DMS153 treated with DMSO at 0.1 percent for 48 hours (cell line): Measurements from ENCODE around the gene FBXL4.
A peak's percentile ranks its signal among the peaks of the same experiment; 100 is the strongest.
"Not testable (repeated sequence)": the region's sequence is repeated elsewhere in the genome, so short reads cannot be mapped to it uniquely, and the experiment has no call there.

ENCODE experiments used
- DNase-seq: peaks from one replicate; lab custom pipeline; 2025; ENCODE audit not compliant: unreplicated experiment; lab: John Stamatoyannopoulos, UW

Gene FBXL4

DNA sequence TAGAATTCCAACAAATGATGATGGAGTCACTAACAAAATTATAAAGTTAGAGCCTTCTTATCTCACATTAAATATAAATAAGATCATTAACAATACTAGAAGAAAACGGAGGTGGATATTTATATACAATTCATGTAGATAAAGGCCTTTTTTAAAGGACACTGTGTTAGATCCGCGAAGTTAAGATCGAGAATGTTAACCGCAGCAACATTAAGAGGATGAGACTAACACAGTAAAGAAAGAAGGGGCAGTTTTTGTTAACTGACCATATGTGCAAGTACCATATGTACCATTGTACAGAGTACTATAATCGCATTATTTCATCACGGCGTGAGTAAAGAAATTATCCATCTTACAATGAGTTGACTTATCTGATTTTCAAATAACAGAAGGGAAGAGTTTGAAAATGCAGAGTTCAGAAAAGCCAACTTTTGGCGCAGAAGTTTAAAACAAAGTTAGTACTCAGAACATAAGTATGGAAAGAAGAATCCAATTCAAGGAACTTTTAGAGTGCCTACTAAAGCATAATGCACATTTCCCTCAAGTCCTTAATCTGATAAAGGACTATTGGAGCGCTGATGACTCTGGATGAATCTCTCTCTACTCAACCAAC lies 1.4 kb downstream of the FBXL4 start:
- peak; percentile 62 for DNase-seq

DNA sequence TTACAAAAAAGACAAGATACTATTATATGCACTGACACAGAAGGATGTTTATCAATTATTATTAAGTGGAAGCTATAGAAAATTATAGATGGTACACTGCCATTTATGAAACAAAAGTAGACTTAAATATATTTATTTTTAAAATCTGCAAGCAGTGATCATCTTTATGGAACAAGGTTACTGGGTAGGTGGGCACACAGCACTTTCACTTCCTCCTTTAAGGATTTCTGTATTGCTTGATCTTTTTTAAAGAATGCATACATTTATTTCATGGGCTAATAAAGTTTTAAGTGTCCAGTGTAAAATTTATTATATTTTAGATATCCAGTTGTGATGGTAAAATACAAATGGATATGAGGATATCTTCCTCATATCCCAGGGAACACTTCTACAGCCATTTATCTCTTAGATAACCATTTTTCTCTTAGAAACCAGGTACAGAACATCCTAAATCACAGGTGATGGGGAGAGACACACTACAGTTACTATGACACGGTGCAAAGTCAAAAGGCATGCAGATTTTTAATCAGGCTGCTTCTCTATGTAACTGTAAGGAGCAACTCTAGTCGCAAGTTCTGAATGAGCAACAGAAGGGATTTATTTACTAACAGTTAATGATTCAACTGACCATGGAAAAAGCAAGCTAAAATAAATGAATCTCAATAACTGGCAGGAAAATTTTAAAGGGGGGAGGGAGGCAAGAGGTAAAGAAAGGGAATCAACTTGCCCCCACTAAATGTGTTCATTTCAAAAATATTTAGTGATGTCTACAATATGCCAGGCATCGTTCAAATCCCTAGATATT lies 2.2 kb downstream of the FBXL4 start:
- DNase-seq: peak; percentile 23

DNA sequence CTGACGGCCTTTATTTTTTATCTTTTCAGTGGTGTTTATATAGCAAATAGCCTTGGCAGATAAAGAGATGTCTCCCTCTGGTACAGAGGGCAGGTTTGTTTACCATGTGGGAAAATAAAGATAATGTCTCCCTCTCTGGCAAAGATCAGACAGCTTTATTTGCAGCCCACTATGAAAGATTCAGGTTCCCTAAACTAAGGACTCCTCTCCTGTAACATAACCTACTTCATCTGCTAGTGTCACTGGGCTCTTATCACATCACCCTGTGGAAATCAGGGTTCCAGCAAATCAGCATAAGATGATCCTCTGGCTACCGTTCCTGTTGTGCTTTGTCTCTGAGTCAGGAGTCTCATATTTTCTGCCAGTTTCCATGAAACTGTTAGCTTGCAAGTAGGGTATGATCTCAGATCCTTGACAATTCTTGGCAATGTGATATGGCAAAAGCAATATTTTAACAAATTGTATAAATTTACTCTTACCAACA lies 3.1 kb downstream of the FBXL4 start:
- peak; percentile 21 for DNase-seq

DNA sequence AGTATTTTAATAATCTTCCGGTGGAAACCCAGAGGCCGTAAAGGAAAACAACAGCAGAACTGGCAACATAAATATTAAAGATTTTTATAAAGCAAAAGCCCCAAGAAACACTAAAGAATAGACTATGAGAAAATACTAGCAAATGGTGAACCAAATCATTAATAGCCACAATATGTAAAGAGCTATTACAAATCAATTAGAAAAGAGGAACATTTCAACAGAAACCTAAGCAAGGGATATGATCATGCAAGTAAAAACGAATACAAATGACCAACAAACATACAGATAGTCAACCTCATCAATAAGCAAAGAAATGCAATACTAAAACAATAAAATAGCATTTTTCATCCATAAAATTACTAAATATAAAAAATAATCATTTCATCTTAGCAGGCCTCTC lies 3.6 kb downstream of the FBXL4 start:
- DNase-seq: no peak

DNA sequence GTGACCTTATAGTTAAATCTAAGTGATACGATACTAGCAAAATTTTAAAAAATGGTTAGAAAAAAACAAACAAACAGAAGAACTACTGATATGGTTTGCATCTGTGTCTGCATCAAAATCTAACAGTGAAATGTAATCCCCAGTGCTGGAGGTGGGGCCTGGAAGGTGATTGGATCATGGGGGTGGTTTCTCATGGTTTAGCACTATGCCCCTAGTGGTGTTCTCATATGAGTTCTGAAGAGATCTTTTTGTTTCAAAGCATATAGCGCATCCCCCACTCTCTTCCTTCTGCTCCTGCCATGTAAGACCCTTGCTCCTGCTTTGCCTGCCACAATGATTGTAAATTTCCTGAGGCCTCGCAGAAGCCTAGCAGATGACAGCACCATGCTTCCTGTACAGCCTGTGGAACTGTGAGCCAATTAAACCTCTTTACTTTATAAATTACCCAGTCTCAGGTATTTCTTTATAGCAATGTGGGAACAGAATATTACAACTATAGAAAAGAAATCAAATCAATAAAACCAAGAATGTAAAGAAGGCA lies 5.4 kb downstream of the FBXL4 start:
- no peak for DNase-seq

DNA sequence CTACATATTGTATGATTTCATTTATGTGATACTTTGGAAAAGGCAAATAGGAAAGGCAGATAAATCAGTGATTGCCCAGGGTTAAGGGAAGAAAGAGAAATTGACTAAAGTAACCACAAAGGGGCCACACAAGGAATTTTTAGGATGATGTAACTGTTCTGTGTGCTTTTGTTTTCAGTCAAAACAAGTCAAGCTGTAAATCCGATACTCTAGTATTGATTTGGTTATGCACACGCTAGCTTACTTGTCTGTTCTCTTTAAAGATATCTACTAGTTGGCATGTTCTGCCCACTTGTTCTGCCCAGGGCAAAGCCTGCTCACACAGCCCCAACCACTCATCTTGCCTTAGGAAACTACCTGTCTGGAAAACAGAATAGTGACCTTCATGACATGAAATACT lies 6.4 kb downstream of the FBXL4 start:
- DNase-seq: no peak

DNA sequence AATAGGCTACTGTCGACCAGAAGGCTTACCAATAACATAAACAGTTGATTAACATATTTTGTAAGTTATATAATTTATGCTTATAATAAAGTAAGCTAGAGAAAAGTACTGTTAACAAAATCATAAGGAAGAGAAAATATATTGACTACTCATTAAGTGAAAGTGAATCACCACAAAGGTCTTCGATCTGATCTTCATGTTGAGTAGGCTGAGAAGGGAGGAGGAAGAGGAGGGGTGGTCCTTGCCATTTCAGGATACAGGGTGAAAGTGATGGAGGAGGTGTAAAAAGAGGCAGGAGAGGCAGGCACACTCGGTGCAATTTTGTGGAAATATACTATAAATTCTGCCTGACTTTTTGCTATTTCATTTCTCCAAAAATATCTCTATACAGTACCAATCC lies 10.4 kb downstream of the FBXL4 start:
- DNase-seq: no peak

DNA sequence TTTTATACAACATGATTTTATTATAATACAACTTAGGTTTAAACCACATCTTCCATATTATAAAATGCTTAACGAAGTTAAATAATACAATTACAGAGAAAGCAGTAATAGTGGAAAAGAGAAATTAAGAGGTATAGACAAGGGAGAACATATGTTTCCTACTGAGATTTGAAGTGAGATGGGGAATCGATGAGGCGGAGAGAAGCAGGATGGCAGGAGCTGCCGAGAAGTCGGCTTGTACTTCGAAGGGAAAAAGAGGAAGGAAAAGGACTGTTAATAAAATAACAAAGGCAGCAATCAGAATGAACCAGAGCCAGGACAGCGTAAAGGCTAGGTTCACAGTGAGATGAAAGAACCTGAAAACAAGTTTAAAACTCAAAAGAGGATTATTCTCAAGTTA lies 15.4 kb downstream of the FBXL4 start:
- DNase-seq: no peak

DNA sequence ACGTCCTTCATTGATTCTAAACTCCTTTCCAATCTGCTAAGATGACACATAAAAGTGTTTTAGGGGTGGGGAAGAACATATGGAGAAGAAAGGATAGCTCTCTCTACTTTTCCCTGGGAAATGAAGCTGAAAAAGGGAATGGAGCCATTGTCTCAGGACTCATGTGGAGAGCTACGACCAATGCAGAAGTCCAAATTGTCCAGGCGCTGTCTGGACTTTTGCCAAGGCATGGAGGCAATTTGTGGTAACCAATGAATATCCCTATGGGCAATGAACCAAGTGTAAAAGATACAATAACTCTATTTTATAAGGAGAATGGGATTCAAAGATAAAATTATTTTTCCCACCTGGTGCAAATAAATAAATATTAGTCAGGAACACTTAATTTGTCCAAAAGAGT lies 16.1 kb downstream of the FBXL4 start:
- DNase-seq: no peak

DNA sequence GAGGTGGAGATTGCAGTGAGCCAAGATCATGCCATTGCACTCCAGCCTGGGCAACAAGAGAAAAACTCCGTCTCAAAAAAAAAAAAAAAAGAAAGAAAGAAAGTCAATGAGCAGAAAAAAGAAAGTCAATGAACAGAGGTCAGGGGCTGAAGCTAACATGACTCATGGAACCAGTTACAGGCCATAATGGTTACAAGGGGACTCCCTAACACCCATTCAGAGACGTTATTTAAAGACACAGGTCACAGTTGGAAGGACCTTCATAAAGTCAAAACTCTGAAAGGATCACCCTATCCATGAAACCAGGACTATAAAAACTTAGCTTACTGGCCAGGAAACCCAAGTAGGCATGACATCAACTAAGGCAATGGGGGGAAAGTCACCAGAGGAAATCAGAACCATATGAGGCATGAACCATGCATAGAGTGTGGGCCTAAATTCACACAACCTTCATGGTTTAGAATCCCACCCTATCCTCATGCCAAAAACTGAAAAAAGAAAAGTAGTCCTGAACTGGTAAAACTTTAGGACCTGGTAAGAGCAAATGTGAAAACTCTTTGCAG lies 18.2 kb downstream of the FBXL4 start:
- DNase-seq: no peak

DNA sequence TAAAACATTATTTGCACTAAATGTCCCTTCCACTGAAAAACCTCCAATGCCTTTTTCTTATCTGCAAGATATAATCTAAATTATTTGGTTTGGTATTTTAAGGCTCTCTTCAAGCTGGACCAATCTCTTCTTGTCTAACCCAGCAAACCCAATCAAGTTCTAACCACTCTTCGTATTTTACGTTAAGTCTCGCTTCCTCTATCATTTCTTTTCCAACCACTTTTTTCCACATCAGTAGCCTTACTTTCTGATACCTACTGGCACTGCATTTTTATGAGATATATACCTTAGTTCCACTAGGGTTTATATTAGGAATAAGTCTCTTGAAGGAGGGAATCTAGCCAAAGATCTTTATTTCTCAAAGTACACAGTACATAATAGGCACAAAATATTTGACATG lies 19.1 kb downstream of the FBXL4 start:
- DNase-seq: no peak

DNA sequence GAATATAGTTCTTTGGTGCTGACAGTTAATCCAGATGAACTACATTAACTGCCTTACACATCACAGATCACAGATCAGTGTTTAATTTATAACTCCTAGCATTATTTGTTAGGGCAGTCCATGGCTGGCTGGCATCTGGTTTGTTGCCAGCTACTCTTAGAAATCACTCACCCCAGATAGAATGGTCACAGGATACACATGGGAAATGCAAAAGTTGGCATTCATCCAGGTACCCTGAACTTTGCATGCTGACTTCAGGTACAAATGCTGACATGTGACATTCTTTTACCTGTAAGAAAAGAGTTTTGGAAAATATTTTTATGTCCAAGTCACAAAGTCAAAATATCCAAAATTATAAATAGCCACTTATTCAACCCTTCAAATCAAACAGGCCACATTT lies 20.2 kb downstream of the FBXL4 start:
- DNase-seq: peak; percentile 54

DNA sequence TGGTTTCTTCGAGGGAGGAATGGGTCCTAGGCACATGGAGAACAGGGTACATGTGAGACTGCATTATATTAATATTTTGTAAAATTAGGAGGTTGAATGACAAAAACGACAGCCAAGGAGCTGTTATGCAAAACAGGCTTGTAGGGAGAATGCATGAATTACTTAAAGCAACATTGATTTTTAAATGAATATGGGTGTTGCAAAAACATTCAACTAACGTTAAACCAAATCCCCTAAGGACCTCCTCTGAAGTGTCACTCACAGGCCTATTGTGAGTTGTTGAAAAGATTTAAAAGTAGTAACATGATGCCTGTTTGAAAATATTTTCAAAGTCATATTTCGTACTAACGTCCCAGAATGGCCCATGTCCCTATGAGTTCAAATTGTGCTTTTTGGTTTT lies 21.9 kb downstream of the FBXL4 start:
- DNase-seq: no peak

DNA sequence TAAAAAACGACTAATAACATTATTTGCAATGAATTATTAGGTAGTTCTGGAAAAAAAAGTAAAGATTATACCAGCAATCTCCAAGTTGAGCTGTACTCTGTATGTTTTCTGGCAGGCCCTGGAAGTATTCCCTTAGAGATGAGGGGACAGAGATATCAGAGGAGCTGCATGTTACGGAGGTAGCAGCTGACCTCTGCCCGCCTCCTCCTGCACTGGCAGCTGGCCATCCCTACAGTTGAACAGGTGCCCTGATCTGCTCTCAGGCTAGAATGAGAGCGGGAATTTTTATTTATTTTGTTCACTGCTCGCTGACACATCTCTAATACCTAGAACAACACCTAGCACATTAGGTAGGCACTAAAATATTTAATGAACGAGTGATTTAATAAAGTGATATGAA lies 23.1 kb downstream of the FBXL4 start:
- DNase-seq: peak; percentile 8

DNA sequence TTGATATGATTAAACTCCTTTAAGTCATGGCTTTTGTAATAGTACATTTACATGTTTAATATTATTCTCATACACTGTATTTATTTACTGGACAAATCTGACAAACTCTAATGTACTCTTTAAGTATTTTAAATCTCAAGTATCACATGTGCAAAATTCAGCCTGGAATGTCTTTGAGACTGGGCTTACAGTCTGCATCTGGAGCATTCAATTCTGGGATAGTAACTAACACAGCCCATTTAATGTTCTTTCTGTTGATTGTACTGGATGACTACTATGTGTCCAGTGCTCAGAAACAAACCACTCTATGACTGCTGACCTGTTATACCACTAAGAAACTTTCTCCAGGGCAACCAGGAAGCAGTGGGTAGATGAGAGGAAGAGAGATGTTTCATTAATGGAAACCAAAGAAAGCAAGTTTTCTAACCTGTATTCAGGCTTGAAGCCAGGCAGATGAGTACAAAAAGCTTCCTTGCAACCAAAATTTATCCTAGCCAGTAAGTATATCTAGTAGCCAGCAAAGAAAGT lies 26.8 kb downstream of the FBXL4 start:
- DNase-seq: no peak

DNA sequence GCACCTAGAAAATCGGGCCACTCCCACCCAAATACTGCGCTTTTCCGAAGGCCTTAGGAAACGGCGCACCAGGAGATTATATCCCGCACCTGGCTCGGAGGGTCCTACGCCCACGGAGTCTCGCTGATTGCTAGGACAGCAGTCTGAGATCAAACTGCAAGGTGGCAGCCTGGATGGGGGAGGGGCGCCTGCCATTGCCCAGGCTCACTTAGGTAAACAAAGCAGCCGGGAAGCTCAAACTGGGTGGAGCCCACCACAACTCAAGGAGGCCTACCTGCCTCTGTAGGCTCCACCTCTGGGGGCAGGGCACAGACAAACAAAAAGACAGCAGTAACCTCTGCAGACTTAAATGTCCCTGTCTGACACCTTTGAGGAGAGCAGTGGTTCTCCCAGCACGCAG lies 36.8 kb downstream of the FBXL4 start:
- DNase-seq: not testable (repeated sequence)

DNA sequence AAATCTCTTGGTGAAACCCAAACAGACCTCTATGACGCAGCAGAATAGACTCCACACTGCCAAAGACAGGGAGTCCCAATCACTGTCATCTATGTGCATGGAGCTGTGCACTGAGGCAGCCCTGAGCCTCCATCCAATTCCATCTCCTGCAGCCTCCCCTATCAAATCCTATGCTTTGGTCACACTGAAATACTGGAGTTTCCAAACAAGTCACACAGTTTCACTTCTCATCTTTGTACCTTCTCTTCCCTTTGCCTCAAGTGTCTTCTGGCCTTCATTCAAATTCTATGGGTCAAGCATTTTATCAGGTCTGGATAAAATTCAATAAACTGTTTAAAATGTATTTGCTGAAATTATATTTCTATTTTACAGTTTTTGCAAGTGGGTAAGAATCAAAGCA lies 38.5 kb downstream of the FBXL4 start:
- DNase-seq: no peak

DNA sequence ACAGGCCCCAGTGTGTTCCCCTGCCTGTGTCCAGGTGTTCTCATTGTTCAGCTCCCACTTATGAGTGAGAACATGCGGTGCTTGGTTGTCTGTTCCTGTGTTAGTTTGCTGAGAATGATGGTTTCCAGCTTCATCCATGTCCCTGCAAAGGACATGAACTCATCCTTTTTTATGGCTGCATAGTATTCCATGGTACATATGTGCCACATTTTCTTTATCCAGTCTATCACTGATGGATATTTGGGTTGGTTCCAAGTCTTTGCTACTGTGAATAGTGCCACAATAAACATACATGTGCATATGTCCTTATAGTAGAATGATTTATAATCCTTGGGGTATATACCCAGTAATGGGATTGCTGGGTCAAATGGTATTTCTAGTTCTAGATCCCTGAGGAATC lies 41.4 kb downstream of the FBXL4 start:
- not testable (repeated sequence) for DNase-seq

DNA sequence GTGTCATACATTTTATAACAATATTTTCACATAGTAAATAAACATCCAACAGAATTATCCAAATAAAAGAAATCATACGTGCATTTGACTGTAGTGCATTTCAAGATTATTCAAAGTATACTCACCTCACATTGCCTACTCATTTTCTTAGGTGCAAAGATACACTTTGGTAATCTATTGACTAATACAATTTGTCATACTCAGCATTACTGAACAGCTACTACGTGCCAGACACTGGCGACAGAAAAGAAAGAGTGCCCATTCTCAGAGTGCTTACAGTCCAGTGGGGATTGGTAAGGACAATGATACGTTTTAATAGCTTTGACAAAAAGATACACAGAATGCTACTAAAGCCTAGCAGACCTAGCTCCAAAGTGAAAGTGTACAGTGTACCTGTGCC lies 42.0 kb downstream of the FBXL4 start:
- no peak for DNase-seq

DNA sequence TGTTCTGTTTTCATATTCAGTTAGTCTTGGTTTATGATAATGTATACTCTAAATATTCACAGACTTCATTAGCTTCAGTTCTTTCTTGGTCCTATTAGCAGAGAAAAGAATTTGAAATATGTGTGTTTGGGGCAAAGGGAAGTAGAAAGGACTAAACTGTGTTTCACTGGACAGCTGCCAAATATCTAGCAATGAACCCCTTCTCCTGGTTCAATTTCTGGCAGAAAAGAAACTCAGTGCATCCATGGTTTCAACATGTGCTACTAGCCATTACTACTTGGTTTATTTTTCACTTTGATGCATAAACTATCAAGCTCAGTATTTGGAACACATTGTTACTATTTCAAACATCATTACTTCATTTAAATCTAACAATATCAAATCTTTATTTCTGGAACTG lies 43.6 kb downstream of the FBXL4 start:
- DNase-seq: no peak

DNA sequence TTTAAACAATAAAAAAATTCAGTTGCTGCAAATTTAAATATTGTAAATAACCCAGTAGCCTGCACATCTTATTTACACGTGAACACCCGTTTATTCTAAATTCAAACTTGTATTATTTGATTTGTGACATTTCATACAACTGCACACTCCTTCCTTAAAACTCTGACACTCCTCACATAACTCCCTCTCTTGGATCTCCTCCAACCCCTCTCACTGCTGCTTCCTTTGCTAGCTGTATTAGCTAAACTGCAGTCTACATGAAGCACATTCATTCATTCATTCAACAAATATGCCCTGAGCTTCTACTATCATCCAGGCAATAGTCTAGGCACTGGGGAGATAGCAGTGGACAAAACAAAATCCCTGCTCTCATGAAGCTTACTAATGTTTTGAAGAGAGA lies 47.0 kb downstream of the FBXL4 start:
- DNase-seq: no peak

DNA sequence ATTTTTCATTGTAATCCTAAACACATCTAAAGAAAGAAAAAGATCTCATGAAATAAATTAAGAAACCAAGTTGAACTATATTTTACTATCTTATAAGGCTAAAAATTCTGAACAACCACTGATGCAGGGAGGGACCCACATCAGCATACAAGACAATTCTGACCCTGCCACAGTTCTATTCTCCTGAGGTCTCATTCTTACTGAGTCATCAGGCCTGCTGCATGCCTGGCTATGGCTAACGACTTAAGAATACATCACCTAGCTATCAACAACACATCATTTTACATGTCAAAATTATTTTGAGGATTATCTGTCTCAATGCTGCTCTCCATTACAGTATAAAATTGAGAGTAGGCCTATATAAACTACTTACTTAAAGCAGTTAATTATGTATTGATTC lies 52.9 kb downstream of the FBXL4 start:
- no peak for DNase-seq
